Measurements from ENCODE around the gene RP9. TPM values are rescaled to one million over a fixed set of nuclear protein-coding genes. Genes with fewer than 3 reads are reported as not detected.

Gene RP9
- total RNA-seq, 1 donor from 2014 or later, result 21.2 TPM

- peaks cover 25% of the 10 kb centered on the region for H3K4me1 Mint-ChIP-seq (ENCODE audit: unreplicated experiment)
- H3K27me3 Mint-ChIP-seq, result no peaks in the 10 kb centered on the region
- no peak for DNase-seq (ENCODE audit: extremely low spot score, unreplicated experiment)
- peaks cover 9% of the 10 kb centered on the region for H3K36me3 Mint-ChIP-seq
- H3K27ac Mint-ChIP-seq, result no peak overlapping the region
- no peaks in the 10 kb centered on the region for H3K9me3 Mint-ChIP-seq
- TF ChIP-seq CTCF (conservative IDR thresholded peaks at IDR 0.05), result no peak
- no peak overlapping the region for H3K4me3 Mint-ChIP-seq
Measured at GRCh38 chr7:33152087-33152486, 42.9 kb upstream of the RP9 start.

DNA sequence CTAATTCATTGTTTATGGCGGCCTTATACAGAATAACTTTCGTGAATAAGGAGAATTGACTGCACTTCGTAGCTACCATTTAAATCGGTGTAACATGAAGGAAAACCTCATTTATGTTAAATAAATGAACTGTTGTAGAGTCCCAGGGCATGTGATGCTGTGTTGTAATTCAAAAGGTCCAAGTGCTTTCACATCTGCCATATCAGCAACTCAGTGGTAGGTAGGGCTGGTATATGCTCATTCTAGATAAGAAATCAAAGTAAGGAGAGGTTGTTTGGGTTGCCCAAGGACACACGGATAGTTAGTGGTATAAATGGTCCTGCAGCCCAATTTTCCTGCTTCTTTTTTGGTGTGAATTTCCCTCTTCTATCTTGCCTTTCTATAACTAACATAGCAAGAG is 36.0 kb upstream of the RP9 start:
- H3K27me3 Mint-ChIP-seq, result no peaks in the 10 kb centered on the region
- H3K9me3 Mint-ChIP-seq, result no peaks in the 10 kb centered on the region
- peaks cover 16% of the 10 kb centered on the region for H3K4me1 Mint-ChIP-seq (ENCODE audit: unreplicated experiment)
- no peak overlapping the region for H3K4me3 Mint-ChIP-seq
- DNase-seq (ENCODE audit: extremely low spot score, unreplicated experiment), result no peak
- peaks cover 4% of the 10 kb centered on the region for H3K36me3 Mint-ChIP-seq
- no peak for TF ChIP-seq CTCF (conservative IDR thresholded peaks at IDR 0.05)
- no peak overlapping the region for H3K27ac Mint-ChIP-seq

GRCh38 chr7:33143996-33144718 is 35.0 kb upstream of the RP9 start:
- DNase-seq (ENCODE audit: extremely low spot score, unreplicated experiment), result no peak
- no peak overlapping the region for H3K27ac Mint-ChIP-seq
- peaks cover 8% of the 10 kb centered on the region for H3K4me1 Mint-ChIP-seq (ENCODE audit: unreplicated experiment)
- H3K36me3 Mint-ChIP-seq, result peaks cover 4% of the 10 kb centered on the region
- TF ChIP-seq CTCF (conservative IDR thresholded peaks at IDR 0.05), result no peak
- peaks cover 6% of the 10 kb centered on the region for H3K9me3 Mint-ChIP-seq
- no peaks in the 10 kb centered on the region for H3K27me3 Mint-ChIP-seq
- no peak overlapping the region for H3K4me3 Mint-ChIP-seq

GRCh38 chr7:33142585-33142984 is 33.4 kb upstream of the RP9 start:
- no peak for TF ChIP-seq CTCF (conservative IDR thresholded peaks at IDR 0.05)
- Mint-ChIP-seq H3K4me3 (no peak overlapping the region), H3K4me1 (ENCODE audit: unreplicated experiment) (no peaks in the 10 kb centered on the region), H3K27ac (no peak overlapping the region), H3K27me3 (no peaks in the 10 kb centered on the region), H3K9me3 (peaks cover 6% of the 10 kb centered on the region), H3K36me3 (peaks cover 7% of the 10 kb centered on the region)
- DNase-seq (ENCODE audit: extremely low spot score, unreplicated experiment), result no peak

GRCh38 chr7:33137103-33137502 is 27.9 kb upstream of the RP9 start:
- no peak overlapping the region for H3K27ac Mint-ChIP-seq
- no peak for TF ChIP-seq CTCF (conservative IDR thresholded peaks at IDR 0.05)
- peaks cover under 1% of the 10 kb centered on the region for H3K4me1 Mint-ChIP-seq (ENCODE audit: unreplicated experiment)
- H3K27me3 Mint-ChIP-seq, result no peaks in the 10 kb centered on the region
- peaks cover 10% of the 10 kb centered on the region for H3K9me3 Mint-ChIP-seq
- no peak for DNase-seq (ENCODE audit: extremely low spot score, unreplicated experiment)
- peaks cover 6% of the 10 kb centered on the region for H3K36me3 Mint-ChIP-seq
- H3K4me3 Mint-ChIP-seq, result no peak overlapping the region

Data from type B pancreatic cell (in vitro differentiated cells).